Neural cell (in vitro differentiated cells): Measurements from ENCODE around the gene LRRC8D. TPM values are rescaled to one million over a fixed set of nuclear protein-coding genes. Genes with fewer than 3 reads are reported as not detected.
A peak's percentile ranks its signal among the peaks of the same experiment; 100 is the strongest.

Source experiments
- H2AFZ ChIP-seq: fragments of 200-600, 300-800 bp; sonication (generic), shearing (Covaris generic); 2 replicates; pipeline ENCODE4 v1.6.0; 2014; ENCODE audit warnings: low read depth, mild to moderate bottlenecking, antibody characterized with exemption, low read length, moderate library complexity
- H3F3A ChIP-seq: fragments of 200-600 bp; shearing (Covaris generic); 2 replicates; pipeline ENCODE4 v1.6.1; 2016; ENCODE audit warnings: mild to moderate bottlenecking, moderate library complexity, mixed read lengths, antibody characterized with exemption, low read length; ENCODE audit not compliant: insufficient read depth, poor library complexity, severe bottlenecking
- H3K27ac ChIP-seq: fragments of 200-600, 300-800 bp; sonication (generic), shearing (Covaris generic); 2 replicates; pipeline ENCODE4 v1.5.1; 2014; ENCODE audit warnings: mild to moderate bottlenecking, low read length, moderate library complexity
- H3K27me3 ChIP-seq: fragments of 300-800, 200-600 bp; sonication (generic), shearing (Covaris generic); 2 replicates; pipeline ENCODE4 v1.6.0; 2014; ENCODE audit warnings: mild to moderate bottlenecking, low read depth, low read length, moderate library complexity; ENCODE audit not compliant: insufficient read depth
- H3K36me3 ChIP-seq: fragments of 300-800, 200-600 bp; sonication (generic), shearing (Covaris generic); 2 replicates; pipeline ENCODE4 v1.5.1; 2014; ENCODE audit warnings: mild to moderate bottlenecking, antibody characterized with exemption, low read length, moderate library complexity; ENCODE audit not compliant: insufficient read depth
- H3K4me2 ChIP-seq: fragments of 300-800, 200-600 bp; sonication (generic), shearing (Covaris generic); 2 replicates; pipeline ENCODE4 v1.6.0; 2014; ENCODE audit warnings: mild to moderate bottlenecking, low read length
- H3K4me3 ChIP-seq: fragments of 300-800, 200-600 bp; sonication (generic), shearing (Covaris generic); 2 replicates; pipeline ENCODE4 v1.5.1; 2014; ENCODE audit warnings: mild to moderate bottlenecking, low read length, moderate library complexity
- H3K79me2 ChIP-seq: fragments of 200-600 bp; shearing (Covaris generic); replicated peaks from 2 replicates; pipeline ENCODE4 v1.6.0; 2014; ENCODE audit warnings: mild to moderate bottlenecking, low read length, moderate library complexity; ENCODE audit not compliant: insufficient read depth
- H3K9ac ChIP-seq: fragments of 300-800, 200-600 bp; sonication (generic), shearing (Covaris generic); 2 replicates; pipeline ENCODE4 v1.6.1; 2016; ENCODE audit warnings: mild to moderate bottlenecking, low read length, mixed read lengths
- H3K9me2 ChIP-seq: fragments of 200-600 bp; shearing (Covaris generic); 2 replicates; pipeline ENCODE4 v1.6.1; 2016; ENCODE audit warnings: mild to moderate bottlenecking, low read length, mixed read lengths; ENCODE audit not compliant: insufficient read depth
- H3K9me3 ChIP-seq: fragments of 200-600, 300-800 bp; sonication (generic), shearing (Covaris generic); 2 replicates; pipeline ENCODE4 v1.6.1; 2016; ENCODE audit warnings: mild to moderate bottlenecking, mixed run types, low read length, moderate library complexity, mixed read lengths
- H4K20me1 ChIP-seq: fragments of 200-600 bp; shearing (Covaris generic); 2 replicates; pipeline ENCODE4 v1.6.1; 2016; ENCODE audit warnings: mild to moderate bottlenecking, mixed run types; ENCODE audit not compliant: insufficient read depth
- EP300 ChIP-seq: fragments of 450-650 bp; conservative IDR thresholded peaks from 2 replicates; pipeline ENCODE4 v1.6.1; 2014; ENCODE audit warnings: antibody characterized with exemption, mild to moderate bottlenecking, moderate library complexity; ENCODE audit not compliant: poor library complexity, severe bottlenecking
- EZH2 ChIP-seq: fragments of 200-600, 300-800 bp; shearing (Covaris generic), sonication (generic); IDR thresholded peaks from 2 replicates; pipeline ENCODE4 v1.6.1; 2014; ENCODE audit warnings: antibody characterized with exemption, low read length, borderline replicate concordance, mild to moderate bottlenecking; ENCODE audit not compliant: insufficient read depth, poor library complexity, severe bottlenecking
- MXI1 ChIP-seq: fragments of 450-650 bp; conservative IDR thresholded peaks from 2 replicates; pipeline ENCODE4 v1.6.1; 2014; ENCODE audit warnings: antibody characterized with exemption, mild to moderate bottlenecking; ENCODE audit not compliant: poor library complexity, severe bottlenecking
- POLR2AphosphoS5 ChIP-seq: IDR thresholded peaks from 2 replicates; pipeline ENCODE4 v1.6.1; 2012
- RAD21 ChIP-seq: fragments of 450-650 bp; conservative IDR thresholded peaks from 2 replicates; pipeline ENCODE4 v1.6.1; 2014; ENCODE audit warnings: antibody characterized with exemption, mild to moderate bottlenecking, moderate library complexity
- SMC3 ChIP-seq: fragments of 450-650 bp; conservative IDR thresholded peaks from 2 replicates; pipeline ENCODE4 v1.6.1; 2014; ENCODE audit warnings: antibody characterized with exemption, mild to moderate bottlenecking, moderate library complexity; ENCODE audit not compliant: poor library complexity
- TAF1 ChIP-seq: IDR thresholded peaks from 2 replicates; pipeline ENCODE4 v1.6.1; 2012; ENCODE audit warnings: low read depth
- polyA plus RNA-seq: library from polyadenylated mRNA; depleted of rRNA; stranded (reverse); fragments of >200 nt; gene quantifications from 2 replicates; pipeline ENCODE4 v1.2.3, GENCODE V29; 2014
- TF ChIP-seq, protein P1 (sequence below): IDR thresholded peaks from 2 replicates; pipeline ENCODE4 v1.6.1; 2012; ENCODE audit warnings: borderline replicate concordance
- TF ChIP-seq, protein P2 (sequence below): fragments of 450-650 bp; IDR thresholded peaks from 2 replicates; pipeline ENCODE4 v1.5.1; 2014; ENCODE audit warnings: antibody characterized with exemption, mild to moderate bottlenecking, moderate library complexity; ENCODE audit not compliant: poor library complexity, severe bottlenecking

LRRC8D gene
- polyA plus RNA-seq, 1 donor from 2014 or later, result 43.7 TPM

- H3K9ac ChIP-seq, result no peak overlapping the region
- no peak overlapping the region for H3K4me2 ChIP-seq
- H2AFZ ChIP-seq, result no peak overlapping the region
- H3K9me2 ChIP-seq, result no peaks in the 10 kb centered on the region
- no peaks in the 10 kb centered on the region for H3K9me3 ChIP-seq
- H3K79me2 ChIP-seq, result peaks cover 25% of the 10 kb centered on the region
- H4K20me1 ChIP-seq, result no peaks in the 10 kb centered on the region
- no peaks in the 10 kb centered on the region for H3K36me3 ChIP-seq
- no peaks in the 10 kb centered on the region for H3F3A ChIP-seq
- H3K4me3 ChIP-seq, result peak overlapping the region; percentile 52
- no peaks in the 10 kb centered on the region for H3K27me3 ChIP-seq
- H3K27ac ChIP-seq, result no peak overlapping the region
- TF ChIP-seq EZH2, result no peak
- TF ChIP-seq TAF1, result no peak
- TF ChIP-seq, protein P1, sequence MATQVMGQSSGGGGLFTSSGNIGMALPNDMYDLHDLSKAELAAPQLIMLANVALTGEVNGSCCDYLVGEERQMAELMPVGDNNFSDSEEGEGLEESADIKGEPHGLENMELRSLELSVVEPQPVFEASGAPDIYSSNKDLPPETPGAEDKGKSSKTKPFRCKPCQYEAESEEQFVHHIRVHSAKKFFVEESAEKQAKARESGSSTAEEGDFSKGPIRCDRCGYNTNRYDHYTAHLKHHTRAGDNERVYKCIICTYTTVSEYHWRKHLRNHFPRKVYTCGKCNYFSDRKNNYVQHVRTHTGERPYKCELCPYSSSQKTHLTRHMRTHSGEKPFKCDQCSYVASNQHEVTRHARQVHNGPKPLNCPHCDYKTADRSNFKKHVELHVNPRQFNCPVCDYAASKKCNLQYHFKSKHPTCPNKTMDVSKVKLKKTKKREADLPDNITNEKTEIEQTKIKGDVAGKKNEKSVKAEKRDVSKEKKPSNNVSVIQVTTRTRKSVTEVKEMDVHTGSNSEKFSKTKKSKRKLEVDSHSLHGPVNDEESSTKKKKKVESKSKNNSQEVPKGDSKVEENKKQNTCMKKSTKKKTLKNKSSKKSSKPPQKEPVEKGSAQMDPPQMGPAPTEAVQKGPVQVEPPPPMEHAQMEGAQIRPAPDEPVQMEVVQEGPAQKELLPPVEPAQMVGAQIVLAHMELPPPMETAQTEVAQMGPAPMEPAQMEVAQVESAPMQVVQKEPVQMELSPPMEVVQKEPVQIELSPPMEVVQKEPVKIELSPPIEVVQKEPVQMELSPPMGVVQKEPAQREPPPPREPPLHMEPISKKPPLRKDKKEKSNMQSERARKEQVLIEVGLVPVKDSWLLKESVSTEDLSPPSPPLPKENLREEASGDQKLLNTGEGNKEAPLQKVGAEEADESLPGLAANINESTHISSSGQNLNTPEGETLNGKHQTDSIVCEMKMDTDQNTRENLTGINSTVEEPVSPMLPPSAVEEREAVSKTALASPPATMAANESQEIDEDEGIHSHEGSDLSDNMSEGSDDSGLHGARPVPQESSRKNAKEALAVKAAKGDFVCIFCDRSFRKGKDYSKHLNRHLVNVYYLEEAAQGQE, result no peak
These were observed 21.9 kb downstream of the LRRC8D start for GRCh38 chr1:89842567-89843272.

DNA sequence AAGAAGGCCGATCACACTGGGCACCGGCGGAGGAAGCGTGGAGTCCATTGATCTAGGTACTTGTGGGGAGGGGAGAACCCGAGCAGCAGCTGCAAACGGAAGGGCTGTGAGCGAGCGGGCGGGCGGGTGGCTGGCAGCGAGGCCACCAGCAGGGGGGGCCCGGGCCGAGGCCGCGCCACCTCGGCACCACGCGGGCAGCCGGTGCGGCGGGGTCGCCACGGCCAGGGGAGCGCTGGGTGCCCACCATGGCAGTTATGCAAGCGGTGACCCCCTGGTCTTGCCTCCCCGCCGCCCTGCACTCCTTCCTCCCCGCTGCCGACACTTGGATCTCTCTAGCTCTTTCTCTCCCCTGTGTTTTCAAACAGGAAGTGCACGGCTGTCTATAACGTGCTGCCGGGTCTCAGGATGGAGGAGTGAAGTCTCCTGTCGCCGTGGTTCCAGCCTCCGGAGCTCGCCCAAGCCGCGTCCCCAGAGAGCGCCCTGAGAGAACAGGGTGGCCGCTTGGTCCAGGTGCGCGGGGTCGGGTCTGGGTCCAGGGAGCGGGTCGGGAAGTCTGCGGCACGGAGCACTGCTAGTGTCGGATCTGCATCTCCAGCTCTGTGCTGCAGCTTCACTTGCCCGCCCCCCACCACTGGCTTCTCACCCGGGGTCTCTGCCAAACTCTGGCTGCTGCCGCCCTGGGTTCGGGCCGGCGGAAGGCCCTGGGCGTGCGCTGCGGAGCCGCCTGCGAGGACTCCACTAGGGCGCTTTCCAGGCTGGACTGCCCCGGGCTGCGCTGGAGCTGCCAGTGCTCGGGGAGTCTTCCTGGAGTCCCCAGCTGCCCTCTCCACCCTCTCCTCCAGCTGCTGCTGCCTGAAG lies 22.7 kb downstream of the LRRC8D start:
- Histone ChIP-seq H3K9ac (no peak overlapping the region), H4K20me1 (no peaks in the 10 kb centered on the region), H3K4me3 (peak overlapping the region; percentile 52), H3K27ac (no peak overlapping the region), H3K79me2 (peaks cover 19% of the 10 kb centered on the region), H3K4me2 (no peak overlapping the region), H3K9me2 (no peaks in the 10 kb centered on the region), H2AFZ (no peak overlapping the region), H3F3A (no peaks in the 10 kb centered on the region), H3K27me3 (no peaks in the 10 kb centered on the region), H3K36me3 (no peaks in the 10 kb centered on the region), H3K9me3 (no peaks in the 10 kb centered on the region)
- peak; percentile 35 for TF ChIP-seq SMC3
- no peak for TF ChIP-seq EZH2
- TF ChIP-seq TAF1, result no peak
- TF ChIP-seq, protein P1, result no peak
- peak; percentile 32 for TF ChIP-seq RAD21
- TF ChIP-seq, protein P2, sequence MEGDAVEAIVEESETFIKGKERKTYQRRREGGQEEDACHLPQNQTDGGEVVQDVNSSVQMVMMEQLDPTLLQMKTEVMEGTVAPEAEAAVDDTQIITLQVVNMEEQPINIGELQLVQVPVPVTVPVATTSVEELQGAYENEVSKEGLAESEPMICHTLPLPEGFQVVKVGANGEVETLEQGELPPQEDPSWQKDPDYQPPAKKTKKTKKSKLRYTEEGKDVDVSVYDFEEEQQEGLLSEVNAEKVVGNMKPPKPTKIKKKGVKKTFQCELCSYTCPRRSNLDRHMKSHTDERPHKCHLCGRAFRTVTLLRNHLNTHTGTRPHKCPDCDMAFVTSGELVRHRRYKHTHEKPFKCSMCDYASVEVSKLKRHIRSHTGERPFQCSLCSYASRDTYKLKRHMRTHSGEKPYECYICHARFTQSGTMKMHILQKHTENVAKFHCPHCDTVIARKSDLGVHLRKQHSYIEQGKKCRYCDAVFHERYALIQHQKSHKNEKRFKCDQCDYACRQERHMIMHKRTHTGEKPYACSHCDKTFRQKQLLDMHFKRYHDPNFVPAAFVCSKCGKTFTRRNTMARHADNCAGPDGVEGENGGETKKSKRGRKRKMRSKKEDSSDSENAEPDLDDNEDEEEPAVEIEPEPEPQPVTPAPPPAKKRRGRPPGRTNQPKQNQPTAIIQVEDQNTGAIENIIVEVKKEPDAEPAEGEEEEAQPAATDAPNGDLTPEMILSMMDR, result peak; percentile 53
- TF ChIP-seq EP300, result no peak
- TF ChIP-seq POLR2AphosphoS5, result no peak
- TF ChIP-seq MXI1, result peak; percentile 24
